GM23338 (cell line): ENCODE data around the gene TFEB.

Experiments used
- CTCF ChIP-seq, 2 experiments: fragments of 200-600 bp in 1 of 2; sonication (generic) in 1 of 2; conservative IDR thresholded peaks; 2 replicates each; pipeline versions ENCODE4 v1.5.1 to v1.6.1; 2016 to 2017; ENCODE audit warnings: antibody characterized with exemption in 2 of 2, low read depth in 2 of 2, mild to moderate bottlenecking in 2 of 2, moderate library complexity in 1 of 2
- EZH2 ChIP-seq: fragments of 200-600 bp; sonication (generic); IDR thresholded peaks from one replicate; pipeline ENCODE4 v1.8.0; 2017; ENCODE audit warnings: antibody characterized with exemption, mild to moderate bottlenecking, low read depth; ENCODE audit not compliant: unreplicated experiment
- EZH2phosphoT487 ChIP-seq: fragments of 200-600 bp; sonication (generic); IDR thresholded peaks from one replicate; pipeline ENCODE4 v1.8.1; 2018; ENCODE audit warnings: antibody characterized with exemption; ENCODE audit not compliant: unreplicated experiment
- ZNF331 ChIP-seq: fragments of 250-450 bp; sonication (Bioruptor Pico); IDR thresholded peaks from 2 replicates; pipeline ENCODE4 v1.5.0; 2020; ENCODE audit warnings: low read depth, mild to moderate bottlenecking, moderate library complexity

- TF ChIP-seq CTCF (conservative IDR thresholded peaks at IDR 0.05; ENCODE audit: low read depth in 2 of 2) (no peak), ZNF331 (CRISPR knock-in tag) (no peak), EZH2 (no peak), EZH2phosphoT487 (no peak)
These were observed 86.5 kb downstream of the TFEB start for GRCh38 chr6:41648921-41649320.
